Measurements from ENCODE around the gene JAG1. TPM values are rescaled to one million over a fixed set of nuclear protein-coding genes. Genes with fewer than 3 reads are reported as not detected.

Gene JAG1
- total RNA-seq, 1 donor from 2014 or later = 70.3 TPM

DNA sequence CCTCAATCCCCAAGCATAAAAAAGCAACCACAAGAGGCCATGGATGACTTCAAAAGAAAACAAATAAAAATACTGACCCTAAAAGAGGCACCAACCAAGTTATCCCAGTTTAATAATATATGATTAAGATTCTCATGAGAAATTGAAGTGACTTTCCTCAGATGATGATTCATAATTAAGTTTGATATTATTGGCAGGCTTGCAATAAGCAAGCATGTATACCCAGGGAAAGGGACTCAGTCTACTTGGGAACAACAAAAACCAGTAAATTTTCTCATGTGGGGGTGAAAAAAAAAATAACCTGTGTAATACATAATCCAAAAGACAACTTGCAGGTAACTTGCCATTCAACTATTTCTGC lies 19.6 kb downstream of the JAG1 start:
- Mint-ChIP-seq H3K36me3 (ENCODE audit: low read depth) (peaks cover 38% of the 10 kb centered on the region), H3K9me3 (no peaks in the 10 kb centered on the region), H3K27ac (ENCODE audit: unreplicated experiment) (peak overlapping the region; percentile 28), H3K4me3 (peak overlapping the region; percentile 54), H3K27me3 (ENCODE audit: low read depth) (no peaks in the 10 kb centered on the region), H3K4me1 (peaks cover 92% of the 10 kb centered on the region)
- no peak for DNase-seq (ENCODE audit: low read depth, low spot score)
- TF ChIP-seq, protein P1, sequence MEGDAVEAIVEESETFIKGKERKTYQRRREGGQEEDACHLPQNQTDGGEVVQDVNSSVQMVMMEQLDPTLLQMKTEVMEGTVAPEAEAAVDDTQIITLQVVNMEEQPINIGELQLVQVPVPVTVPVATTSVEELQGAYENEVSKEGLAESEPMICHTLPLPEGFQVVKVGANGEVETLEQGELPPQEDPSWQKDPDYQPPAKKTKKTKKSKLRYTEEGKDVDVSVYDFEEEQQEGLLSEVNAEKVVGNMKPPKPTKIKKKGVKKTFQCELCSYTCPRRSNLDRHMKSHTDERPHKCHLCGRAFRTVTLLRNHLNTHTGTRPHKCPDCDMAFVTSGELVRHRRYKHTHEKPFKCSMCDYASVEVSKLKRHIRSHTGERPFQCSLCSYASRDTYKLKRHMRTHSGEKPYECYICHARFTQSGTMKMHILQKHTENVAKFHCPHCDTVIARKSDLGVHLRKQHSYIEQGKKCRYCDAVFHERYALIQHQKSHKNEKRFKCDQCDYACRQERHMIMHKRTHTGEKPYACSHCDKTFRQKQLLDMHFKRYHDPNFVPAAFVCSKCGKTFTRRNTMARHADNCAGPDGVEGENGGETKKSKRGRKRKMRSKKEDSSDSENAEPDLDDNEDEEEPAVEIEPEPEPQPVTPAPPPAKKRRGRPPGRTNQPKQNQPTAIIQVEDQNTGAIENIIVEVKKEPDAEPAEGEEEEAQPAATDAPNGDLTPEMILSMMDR (conservative IDR thresholded peaks at IDR 0.05) = no peak

DNA sequence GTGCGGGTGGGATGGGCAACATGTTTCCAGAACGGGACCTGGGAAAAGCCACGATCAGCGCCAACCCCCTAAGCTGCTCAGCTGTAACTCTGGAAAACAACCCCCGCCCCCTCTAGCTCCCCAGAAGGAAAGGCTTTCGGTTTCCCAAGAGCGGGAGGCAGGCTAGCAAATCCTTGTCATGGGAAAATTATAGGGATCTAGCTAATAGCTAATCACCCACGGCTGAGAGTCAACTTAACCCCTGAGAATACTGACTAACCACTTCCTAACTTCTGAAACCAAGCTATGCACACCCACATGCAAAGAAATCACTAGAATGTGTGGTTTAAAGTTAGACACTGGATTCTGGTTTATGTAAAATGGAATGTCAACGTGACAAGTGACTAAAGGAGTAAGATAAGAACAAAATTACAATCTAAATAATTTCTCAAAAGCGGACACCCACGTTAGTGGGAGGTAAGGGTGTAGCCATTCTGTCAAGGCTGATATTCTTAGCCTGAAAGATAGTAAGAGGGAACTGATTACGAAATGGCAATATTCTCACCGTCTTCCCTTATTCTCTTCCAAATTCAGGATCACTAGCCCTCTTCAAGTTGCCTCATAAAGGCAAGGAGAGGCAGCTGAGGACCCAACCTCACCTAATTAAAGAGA lies 20.1 kb downstream of the JAG1 start:
- TF ChIP-seq, protein P1 (conservative IDR thresholded peaks at IDR 0.05) = no peak
- H3K36me3 Mint-ChIP-seq (ENCODE audit: low read depth) = peaks cover 38% of the 10 kb centered on the region
- DNase-seq (ENCODE audit: low read depth, low spot score) = no peak
- H3K4me1 Mint-ChIP-seq = peaks cover 94% of the 10 kb centered on the region
- no peaks in the 10 kb centered on the region for H3K9me3 Mint-ChIP-seq
- H3K27me3 Mint-ChIP-seq (ENCODE audit: low read depth) = no peaks in the 10 kb centered on the region
- H3K27ac Mint-ChIP-seq (ENCODE audit: unreplicated experiment) = no peak overlapping the region
- peak overlapping the region; percentile 54 for H3K4me3 Mint-ChIP-seq

DNA sequence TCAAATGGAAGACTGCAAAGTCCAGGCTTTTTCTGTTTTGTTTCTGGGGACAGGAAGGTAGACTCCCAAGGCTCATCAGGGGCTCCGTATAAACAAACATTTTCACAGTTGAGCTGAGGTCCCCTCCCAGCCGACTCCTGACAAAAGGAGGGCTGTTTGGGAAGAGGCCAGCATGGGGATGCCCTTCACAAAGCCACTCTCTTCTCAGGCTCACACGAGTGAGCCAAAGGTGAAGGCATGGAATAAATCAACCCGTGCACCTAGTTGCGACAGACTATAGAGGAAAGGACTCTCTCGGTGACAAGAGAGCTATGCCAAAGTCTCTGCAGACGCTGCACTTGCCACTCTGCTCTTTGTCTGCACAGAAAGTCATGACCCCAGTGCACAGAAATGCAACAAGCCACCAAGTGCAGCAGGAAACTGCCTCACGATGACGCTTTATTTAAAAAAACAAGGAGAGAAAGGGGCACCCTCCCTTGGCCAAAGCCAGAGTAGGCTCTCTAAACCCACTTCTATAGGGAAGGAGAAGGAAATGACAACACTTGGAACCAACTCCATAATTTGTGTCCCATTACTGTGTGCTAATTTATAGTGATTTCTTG lies 21.0 kb downstream of the JAG1 start:
- Mint-ChIP-seq H3K27ac (ENCODE audit: unreplicated experiment) (peak overlapping the region; percentile 79), H3K27me3 (ENCODE audit: low read depth) (no peaks in the 10 kb centered on the region), H3K4me1 (peaks cover 91% of the 10 kb centered on the region), H3K36me3 (ENCODE audit: low read depth) (peaks cover 35% of the 10 kb centered on the region), H3K9me3 (no peaks in the 10 kb centered on the region), H3K4me3 (peak overlapping the region; percentile 83)
- TF ChIP-seq, protein P1 (conservative IDR thresholded peaks at IDR 0.05) = no peak
- DNase-seq (ENCODE audit: low read depth, low spot score) = peak; percentile 11

DNA sequence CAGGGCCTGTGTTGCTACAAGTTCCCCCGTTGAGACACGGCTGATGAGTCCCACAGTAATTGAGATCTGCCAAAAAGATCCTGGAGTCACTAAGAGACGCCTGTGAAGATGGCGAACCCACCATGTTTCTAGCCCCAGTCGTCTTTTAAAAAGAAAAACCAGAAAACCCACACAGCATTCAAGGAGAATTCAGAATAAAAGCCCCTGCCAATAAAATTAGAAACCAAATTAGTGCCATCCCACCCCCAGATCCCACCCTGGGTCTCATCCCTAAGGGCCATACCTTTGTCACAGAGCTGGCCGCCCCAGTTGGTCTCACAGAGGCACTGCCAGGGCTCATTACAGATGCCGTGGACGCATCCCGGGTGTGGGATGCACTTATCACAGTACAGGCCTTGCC lies 21.6 kb downstream of the JAG1 start:
- H3K9me3 Mint-ChIP-seq = no peaks in the 10 kb centered on the region
- no peak for DNase-seq (ENCODE audit: low read depth, low spot score)
- peak overlapping the region; percentile 83 for H3K4me3 Mint-ChIP-seq
- peaks cover 91% of the 10 kb centered on the region for H3K4me1 Mint-ChIP-seq
- peak overlapping the region; percentile 79 for H3K27ac Mint-ChIP-seq (ENCODE audit: unreplicated experiment)
- TF ChIP-seq, protein P1 (conservative IDR thresholded peaks at IDR 0.05) = no peak
- peaks cover 37% of the 10 kb centered on the region for H3K36me3 Mint-ChIP-seq (ENCODE audit: low read depth)
- no peaks in the 10 kb centered on the region for H3K27me3 Mint-ChIP-seq (ENCODE audit: low read depth)

DNA sequence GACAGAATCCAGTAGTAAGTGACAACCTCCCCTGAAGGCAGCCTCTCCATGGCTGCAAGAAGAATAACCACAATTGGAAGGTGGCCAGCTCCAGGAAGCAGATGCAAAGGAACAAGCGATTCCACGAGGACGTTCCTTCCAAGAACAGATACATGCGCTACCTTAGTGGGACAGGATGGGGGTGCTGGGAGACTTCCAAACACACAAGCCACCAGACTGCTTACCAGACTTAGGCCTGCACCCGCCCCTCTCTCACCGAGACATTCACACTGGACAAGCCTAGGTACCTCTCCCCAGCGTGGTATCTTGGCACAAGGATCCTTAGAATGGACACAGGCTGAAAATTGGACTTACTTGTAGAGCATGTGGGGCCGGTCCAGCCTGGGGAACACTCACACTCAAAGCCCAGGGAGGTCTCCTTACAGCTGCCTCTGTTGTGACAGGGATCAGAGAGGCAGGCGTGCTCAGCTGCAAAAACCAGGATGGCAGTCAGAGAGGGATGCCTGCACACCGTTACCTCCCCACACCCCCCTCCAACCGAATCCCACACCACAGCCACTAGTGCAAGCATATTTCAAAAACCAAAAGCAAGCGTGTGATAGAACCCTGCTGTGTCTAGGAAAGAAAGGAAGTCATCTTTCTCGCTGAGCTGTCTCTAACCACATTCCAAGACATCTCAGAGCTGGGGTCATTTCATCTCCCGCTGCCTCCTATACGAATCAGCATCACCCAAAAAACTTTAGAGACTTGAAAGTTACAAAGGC lies 22.4 kb downstream of the JAG1 start:
- H3K27ac Mint-ChIP-seq (ENCODE audit: unreplicated experiment) = no peak overlapping the region
- H3K27me3 Mint-ChIP-seq (ENCODE audit: low read depth) = no peaks in the 10 kb centered on the region
- no peaks in the 10 kb centered on the region for H3K9me3 Mint-ChIP-seq
- peaks cover 89% of the 10 kb centered on the region for H3K4me1 Mint-ChIP-seq
- no peak for DNase-seq (ENCODE audit: low read depth, low spot score)
- H3K36me3 Mint-ChIP-seq (ENCODE audit: low read depth) = peaks cover 42% of the 10 kb centered on the region
- TF ChIP-seq, protein P1 (conservative IDR thresholded peaks at IDR 0.05) = no peak
- H3K4me3 Mint-ChIP-seq = peak overlapping the region; percentile 83

All from neural crest cell (in vitro differentiated cells).